ENCODE measurements around the gene C1QL2. TPM values are rescaled to one million over a fixed set of nuclear protein-coding genes. Genes with fewer than 3 reads are reported as not detected.

Gene C1QL2
- total RNA-seq, 3 donors from 2014 or later: not detected

DNA sequence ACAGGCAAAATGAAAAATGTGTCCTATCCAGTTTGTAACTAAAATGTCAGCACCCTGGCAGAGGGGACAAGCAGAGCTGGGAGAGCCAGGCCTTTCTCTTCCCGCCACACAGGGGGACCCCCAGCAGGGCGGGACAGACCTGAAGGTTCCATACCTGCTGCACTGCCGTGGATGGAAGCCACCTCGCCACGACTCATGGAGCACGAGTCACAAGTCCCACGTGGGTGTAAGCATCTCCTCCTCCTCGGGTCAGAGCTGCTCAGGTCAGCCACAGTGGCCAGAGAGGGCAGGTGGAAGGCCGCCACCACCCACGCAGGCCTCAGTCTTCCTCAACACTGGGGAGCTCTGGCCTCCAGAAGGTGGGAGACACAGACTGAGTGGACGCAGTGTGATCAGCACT, 21.0 kb downstream of the C1QL2 start:
- no peak overlapping the region for H3K4me3 Mint-ChIP-seq
- DNase-seq: no peak
- no peak for ATAC-seq
- no peaks in the 10 kb centered on the region for H3K36me3 Mint-ChIP-seq (ENCODE audit: insufficient read depth)
- H3K27me3 Mint-ChIP-seq (ENCODE audit: low read depth): peaks cover 10% of the 10 kb centered on the region
- H3K9me3 Mint-ChIP-seq: no peaks in the 10 kb centered on the region
- H3K4me1 Mint-ChIP-seq (ENCODE audit: low read depth): no peaks in the 10 kb centered on the region

DNA sequence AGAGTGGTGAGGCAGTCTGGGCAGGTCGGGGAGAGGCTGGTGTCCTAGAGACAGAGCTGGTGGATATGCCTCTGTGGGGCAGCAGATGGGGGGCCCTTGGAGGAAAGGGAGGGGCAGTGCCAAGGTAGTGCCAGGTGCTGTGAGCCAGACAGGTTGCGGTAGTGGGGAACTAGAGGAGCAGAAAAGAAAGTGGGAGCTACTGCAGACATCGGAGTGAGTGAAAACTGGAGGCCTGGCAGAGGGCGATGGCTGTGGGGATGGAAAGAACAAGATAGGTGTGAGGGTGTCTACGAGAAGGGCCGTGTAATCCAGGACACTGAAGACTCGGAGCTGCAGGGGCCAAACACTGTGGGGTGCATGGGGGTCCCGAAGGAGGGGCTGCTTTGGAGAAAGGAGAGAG, 21.7 kb downstream of the C1QL2 start:
- ATAC-seq: no peak
- H3K9me3 Mint-ChIP-seq: no peaks in the 10 kb centered on the region
- no peaks in the 10 kb centered on the region for H3K4me1 Mint-ChIP-seq (ENCODE audit: low read depth)

DNA sequence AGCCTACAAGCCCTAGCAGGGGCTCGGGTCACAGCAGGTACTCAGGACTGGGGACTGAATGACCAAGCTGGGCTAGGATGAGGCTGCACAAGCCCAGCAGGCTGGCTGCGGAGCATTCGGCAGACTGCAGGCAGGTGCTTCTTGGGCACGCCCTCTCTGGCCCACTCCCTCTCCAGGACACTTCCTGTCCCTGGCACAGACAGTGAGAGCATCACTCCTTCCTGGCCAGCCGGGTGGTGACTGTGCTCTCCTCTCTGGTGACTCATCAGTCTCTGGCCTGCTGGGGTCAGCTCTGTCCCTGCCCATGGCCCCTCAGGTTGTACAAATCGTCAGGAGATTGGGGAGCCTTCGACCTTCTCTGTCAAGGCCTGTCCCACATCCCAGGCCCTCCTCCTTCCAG, 22.5 kb downstream of the C1QL2 start:
- Mint-ChIP-seq H3K4me3 (no peak overlapping the region), H3K9me3 (no peaks in the 10 kb centered on the region), H3K4me1 (ENCODE audit: low read depth) (no peaks in the 10 kb centered on the region), H3K27me3 (ENCODE audit: low read depth) (peaks cover 12% of the 10 kb centered on the region), H3K36me3 (ENCODE audit: insufficient read depth) (no peaks in the 10 kb centered on the region)
- ATAC-seq (no peak), DNase-seq (no peak)

More for the DNA sequence above, 21.7 kb downstream of the C1QL2 start:
- no peaks in the 10 kb centered on the region for H3K36me3 Mint-ChIP-seq (ENCODE audit: insufficient read depth)
- DNase-seq: no peak
- peaks cover 10% of the 10 kb centered on the region for H3K27me3 Mint-ChIP-seq (ENCODE audit: low read depth)
- no peak overlapping the region for H3K4me3 Mint-ChIP-seq

DNA sequence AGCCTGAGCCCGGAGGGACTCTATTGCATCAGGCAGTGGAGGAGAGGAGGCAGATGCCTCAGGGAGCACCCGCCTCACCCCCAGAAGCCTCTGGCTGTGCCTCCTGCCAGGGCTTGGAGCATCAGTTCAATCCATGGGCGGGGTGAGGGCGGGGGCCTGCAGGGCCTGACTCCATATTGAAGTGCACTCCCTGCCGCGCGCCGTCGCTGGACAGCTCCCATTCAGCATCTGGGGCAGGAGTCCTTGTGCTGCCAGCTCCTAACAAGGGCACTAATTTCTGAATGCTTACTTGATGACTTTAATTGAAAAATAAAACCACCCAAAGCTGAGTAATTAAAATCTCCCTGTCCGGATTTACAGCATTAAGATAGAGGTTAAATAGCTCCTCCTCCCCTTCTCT, 23.8 kb downstream of the C1QL2 start:
- H3K4me3 Mint-ChIP-seq: no peak overlapping the region
- H3K4me1 Mint-ChIP-seq (ENCODE audit: low read depth): no peaks in the 10 kb centered on the region
- DNase-seq: no peak
- H3K27me3 Mint-ChIP-seq (ENCODE audit: low read depth): peaks cover 18% of the 10 kb centered on the region
- no peaks in the 10 kb centered on the region for H3K36me3 Mint-ChIP-seq (ENCODE audit: insufficient read depth)
- no peaks in the 10 kb centered on the region for H3K9me3 Mint-ChIP-seq
- ATAC-seq: no peak

DNA sequence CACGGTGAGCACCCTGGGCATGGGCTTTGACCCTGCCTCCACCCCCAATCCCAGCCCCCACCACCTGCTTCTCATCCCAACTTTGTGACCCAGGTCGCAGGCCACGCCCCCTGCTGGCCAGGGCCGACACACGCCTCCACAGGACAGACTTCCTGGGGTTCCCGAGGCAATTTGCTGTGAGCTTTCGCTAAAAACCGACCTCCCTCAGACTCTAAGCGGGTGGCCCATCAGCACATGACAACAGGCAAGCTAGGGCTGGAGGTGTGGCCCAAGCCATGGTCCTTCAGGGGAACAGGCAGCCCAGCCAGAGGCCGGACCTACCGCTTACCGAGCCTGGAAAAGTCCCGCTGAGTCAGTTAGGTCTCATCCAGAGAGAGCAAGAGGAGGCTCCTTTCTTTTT, 31.9 kb downstream of the C1QL2 start:
- H3K4me1 Mint-ChIP-seq (ENCODE audit: low read depth): no peaks in the 10 kb centered on the region
- ATAC-seq (peak in 1 of 2 donors; percentile 34), DNase-seq (peak; percentile 15)
- peaks cover 16% of the 10 kb centered on the region for H3K27me3 Mint-ChIP-seq (ENCODE audit: low read depth)
- H3K9me3 Mint-ChIP-seq: no peaks in the 10 kb centered on the region
- H3K36me3 Mint-ChIP-seq (ENCODE audit: insufficient read depth): no peaks in the 10 kb centered on the region
- no peak overlapping the region for H3K4me3 Mint-ChIP-seq

DNA sequence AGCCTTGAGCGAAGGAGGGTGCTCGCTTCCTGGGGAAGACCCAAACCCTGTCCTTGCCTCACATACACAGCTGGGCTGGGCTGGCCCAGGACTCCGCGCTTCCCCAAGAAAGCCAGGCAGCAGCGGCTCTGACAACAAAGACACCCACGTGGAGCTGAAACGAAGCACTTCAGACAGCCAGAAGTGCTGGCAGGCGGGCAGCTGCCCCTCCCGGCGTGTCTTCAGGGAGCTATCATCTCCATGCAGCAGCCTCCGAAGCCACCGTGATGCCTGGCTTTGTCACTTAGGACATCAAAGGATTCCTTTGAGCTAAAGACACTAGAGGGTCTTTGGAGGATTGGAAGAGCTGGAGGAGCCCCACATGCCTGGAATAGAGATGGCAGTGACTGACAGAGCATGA, 35.2 kb downstream of the C1QL2 start:
- DNase-seq (no peak), ATAC-seq (no peak)
- Mint-ChIP-seq H3K9me3 (no peaks in the 10 kb centered on the region), H3K36me3 (ENCODE audit: insufficient read depth) (no peaks in the 10 kb centered on the region), H3K4me1 (ENCODE audit: low read depth) (no peaks in the 10 kb centered on the region), H3K27me3 (ENCODE audit: low read depth) (peaks cover 9% of the 10 kb centered on the region), H3K4me3 (no peak overlapping the region)

DNA sequence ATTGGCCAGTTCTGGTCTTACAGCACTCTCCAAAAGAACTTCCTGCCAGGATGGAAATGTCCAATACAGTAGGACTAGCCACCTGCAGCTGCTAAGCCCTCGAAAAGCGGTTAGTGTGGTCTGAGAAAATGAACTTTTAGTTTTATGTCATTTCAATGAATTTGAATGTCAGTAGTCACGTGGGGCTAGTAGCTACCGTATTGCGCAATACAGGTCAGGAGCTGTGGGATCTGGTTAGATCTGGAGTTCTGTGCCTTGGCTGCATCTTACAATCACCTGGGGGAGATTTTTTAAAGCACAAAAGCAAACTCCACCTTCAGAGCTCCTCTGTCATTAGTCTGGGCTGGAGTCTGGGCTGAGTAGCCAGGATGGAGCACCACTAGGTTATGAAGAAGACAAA, 35.9 kb downstream of the C1QL2 start:
- no peaks in the 10 kb centered on the region for H3K9me3 Mint-ChIP-seq
- peaks cover 9% of the 10 kb centered on the region for H3K27me3 Mint-ChIP-seq (ENCODE audit: low read depth)
- no peak overlapping the region for H3K4me3 Mint-ChIP-seq
- no peaks in the 10 kb centered on the region for H3K4me1 Mint-ChIP-seq (ENCODE audit: low read depth)
- no peaks in the 10 kb centered on the region for H3K36me3 Mint-ChIP-seq (ENCODE audit: insufficient read depth)
- ATAC-seq (no peak), DNase-seq (no peak)

DNA sequence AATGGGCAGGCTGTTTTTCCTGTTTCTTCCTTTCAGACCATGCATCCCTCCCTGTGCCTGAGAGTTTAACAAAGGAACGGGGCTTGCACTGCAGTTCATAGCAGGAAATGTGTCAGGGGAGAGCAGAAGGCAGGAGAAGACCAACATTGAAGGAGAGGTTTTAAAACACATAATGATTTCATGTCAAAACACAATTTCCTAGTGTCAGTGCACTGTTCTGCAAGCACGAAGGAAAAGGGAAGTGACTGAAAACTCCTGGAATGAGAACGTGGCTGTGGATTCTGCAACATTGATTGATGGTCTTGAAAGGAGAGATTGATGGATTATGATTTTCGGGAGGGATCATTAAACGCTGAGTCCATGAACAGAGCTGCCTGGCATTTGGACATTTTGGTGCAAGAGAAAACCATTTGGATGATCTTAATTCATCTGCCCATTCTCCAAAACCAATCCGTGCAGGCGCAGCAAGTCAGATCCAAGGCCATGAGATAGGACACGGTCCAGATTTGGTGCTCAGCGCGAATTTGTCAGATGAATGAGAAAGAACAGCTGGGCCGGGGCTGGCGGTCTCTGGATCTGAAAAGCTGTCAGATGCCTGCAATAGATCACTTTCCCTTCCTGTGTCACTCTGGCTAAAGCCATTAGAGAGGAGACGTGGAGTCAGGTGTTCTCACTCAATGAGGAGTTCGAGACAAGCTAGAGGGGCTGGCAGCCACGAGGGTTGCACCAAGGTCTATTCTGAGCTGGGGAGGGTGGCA, 38.4 kb downstream of the C1QL2 start:
- Mint-ChIP-seq H3K27me3 (ENCODE audit: low read depth) (peaks cover 7% of the 10 kb centered on the region), H3K4me1 (ENCODE audit: low read depth) (no peaks in the 10 kb centered on the region), H3K9me3 (no peaks in the 10 kb centered on the region), H3K36me3 (ENCODE audit: insufficient read depth) (no peaks in the 10 kb centered on the region), H3K4me3 (no peak overlapping the region)
- no peak for ATAC-seq
- no peak for DNase-seq

DNA sequence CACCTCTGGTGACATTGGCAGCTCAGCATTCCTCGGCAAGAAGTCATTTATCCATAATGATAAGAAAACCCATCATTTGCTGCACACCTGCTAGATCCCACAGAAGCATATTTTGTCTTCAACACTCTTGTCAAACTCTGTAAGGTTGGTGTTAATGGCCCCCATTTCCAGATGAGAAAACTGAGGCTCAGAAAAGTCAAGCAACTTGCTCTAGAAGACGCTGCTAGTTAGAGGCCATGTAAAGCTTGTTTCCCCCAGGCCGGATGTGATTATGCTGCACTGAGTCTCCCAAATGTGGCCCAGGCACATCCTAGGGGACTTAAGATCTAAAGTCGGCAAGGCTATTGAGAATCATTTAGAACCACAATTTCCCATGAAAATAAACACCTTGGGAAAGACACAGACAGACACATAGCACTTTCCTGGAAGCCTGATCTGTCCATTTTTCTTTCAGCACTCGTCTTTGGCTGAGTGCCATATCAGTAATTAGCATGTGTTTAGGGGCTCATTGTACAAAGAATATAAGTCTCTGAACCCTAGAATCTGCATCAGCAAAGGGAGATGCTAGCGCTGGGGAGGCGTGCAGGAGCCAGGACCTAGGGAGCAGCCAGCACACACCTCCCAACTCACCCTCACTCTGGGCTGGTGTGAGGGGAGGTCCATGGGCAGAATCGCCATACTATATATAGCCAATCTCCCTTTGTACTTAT, 39.3 kb downstream of the C1QL2 start:
- Mint-ChIP-seq H3K27me3 (ENCODE audit: low read depth) (peaks cover 9% of the 10 kb centered on the region), H3K36me3 (ENCODE audit: insufficient read depth) (no peaks in the 10 kb centered on the region), H3K4me3 (no peak overlapping the region), H3K9me3 (no peaks in the 10 kb centered on the region), H3K4me1 (ENCODE audit: low read depth) (no peaks in the 10 kb centered on the region)
- ATAC-seq (no peak), DNase-seq (no peak)

DNA sequence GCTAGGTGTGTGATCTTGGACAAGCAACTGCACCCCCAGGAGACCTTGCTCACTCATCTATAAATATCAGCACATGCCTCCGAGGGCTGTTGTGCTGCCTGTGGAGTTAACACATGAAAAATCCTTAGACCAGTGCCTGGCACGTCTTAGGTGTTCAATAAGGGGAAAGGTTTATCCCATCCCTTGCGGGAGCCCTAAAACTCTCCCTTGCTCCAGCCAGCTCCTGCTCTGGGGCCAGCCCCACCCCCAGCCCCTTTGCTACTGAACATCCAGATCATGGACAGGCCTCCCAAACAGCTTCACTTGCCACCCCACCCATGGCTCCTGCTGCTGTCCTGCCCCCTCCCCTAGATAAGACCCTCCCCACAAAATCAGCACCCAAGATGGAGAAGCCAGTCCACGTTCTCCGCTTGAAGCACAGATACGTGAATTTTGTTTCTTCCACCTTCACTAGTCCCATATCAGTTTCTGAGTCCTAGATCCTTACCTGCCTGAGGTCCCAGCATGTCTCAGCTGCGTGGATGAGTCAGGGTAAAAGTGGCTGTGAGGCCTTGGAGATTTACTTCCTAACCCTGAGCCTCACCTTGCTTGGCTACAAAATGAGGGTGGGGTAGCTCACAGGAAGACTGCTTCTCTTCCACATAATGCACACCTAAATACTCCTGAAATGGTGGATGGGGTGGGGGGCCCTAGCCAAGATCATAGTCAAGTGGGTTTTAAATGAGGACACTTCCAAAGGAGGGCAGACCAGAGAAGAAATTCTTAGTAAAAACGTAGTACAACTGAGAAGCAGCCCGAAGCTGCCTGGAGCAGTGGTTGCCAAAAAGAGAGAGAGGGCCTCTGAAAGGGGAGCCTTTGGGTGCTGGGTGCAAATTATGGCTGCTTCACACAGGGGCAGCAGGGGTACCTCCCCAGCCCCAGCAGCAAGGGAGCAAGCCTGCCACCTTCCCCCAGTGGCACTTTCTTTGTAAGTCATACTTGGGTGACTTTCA, 40.4 kb downstream of the C1QL2 start:
- H3K4me3 Mint-ChIP-seq: no peak overlapping the region
- H3K36me3 Mint-ChIP-seq (ENCODE audit: insufficient read depth): no peaks in the 10 kb centered on the region
- no peak for ATAC-seq
- H3K9me3 Mint-ChIP-seq: no peaks in the 10 kb centered on the region
- peaks cover 12% of the 10 kb centered on the region for H3K27me3 Mint-ChIP-seq (ENCODE audit: low read depth)
- DNase-seq: no peak
- H3K4me1 Mint-ChIP-seq (ENCODE audit: low read depth): no peaks in the 10 kb centered on the region

DNA sequence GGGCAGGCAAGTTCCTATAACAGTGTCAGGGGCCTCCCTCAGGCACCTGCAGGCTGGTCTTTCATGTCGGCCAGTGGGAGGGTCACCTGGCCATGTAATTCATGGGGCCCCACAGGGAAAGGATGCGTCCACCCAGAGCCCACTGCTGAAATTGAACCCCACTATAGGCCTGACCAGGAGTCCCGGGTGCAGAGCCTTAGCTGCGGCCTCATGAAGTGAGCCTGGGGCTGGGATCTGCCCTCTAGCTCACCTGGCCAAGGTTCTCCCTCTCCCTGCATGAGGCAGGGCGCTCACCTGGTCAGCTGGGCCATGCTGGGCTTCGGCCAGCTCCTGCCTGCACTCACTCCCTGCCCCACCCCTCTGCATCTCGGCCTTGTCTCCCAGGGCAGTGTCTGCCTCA, 41.1 kb downstream of the C1QL2 start:
- no peaks in the 10 kb centered on the region for H3K4me1 Mint-ChIP-seq (ENCODE audit: low read depth)
- H3K4me3 Mint-ChIP-seq: no peak overlapping the region
- H3K9me3 Mint-ChIP-seq: no peaks in the 10 kb centered on the region
- ATAC-seq (no peak), DNase-seq (no peak)
- H3K27me3 Mint-ChIP-seq (ENCODE audit: low read depth): peaks cover 13% of the 10 kb centered on the region
- H3K36me3 Mint-ChIP-seq (ENCODE audit: insufficient read depth): no peaks in the 10 kb centered on the region

DNA sequence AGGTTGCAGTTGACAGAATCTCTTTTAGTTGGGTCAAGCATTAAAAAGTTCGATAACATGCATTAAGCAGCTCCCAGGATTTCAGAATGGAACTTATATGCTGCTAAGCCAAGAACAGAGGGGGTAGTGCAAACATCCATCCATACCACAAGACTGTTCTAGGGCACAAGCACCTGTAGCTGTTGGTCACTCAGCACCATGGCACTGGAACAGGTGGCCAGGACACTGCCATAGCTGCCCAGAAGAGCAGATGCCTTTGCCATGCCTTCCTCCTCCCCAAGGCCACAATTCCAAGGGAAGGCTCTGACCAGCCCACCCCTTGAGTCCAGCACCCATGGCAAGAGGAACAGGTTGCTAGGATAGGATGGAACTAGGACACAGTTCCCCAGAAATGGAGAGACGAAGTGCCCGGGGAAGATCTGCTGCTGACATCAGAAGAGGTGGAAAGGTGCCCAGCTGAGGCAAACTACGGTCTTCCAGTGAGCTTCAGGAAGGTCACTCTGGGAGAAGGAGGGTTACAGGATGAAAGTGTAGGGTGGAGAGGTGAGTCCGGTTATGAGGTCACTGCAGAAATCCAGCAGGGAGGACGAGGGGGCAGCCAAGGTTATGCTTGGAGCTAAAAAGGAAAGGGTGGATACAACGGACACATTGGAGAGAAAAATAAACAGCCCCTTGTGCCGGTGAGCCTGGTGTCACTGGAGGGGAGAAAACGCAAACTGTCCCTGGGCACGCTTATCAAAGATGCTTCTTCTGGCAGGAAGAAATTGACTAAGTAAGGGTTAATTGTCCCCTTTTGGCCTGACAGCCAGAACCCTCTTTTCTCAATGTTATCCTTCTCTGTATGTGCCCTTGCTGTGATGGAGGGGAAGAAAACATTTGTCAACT, 41.9 kb downstream of the C1QL2 start:
- DNase-seq (no peak), ATAC-seq (no peak)
- no peaks in the 10 kb centered on the region for H3K4me1 Mint-ChIP-seq (ENCODE audit: low read depth)
- no peak overlapping the region for H3K4me3 Mint-ChIP-seq
- H3K9me3 Mint-ChIP-seq: peaks cover 2% of the 10 kb centered on the region
- peaks cover under 1% of the 10 kb centered on the region for H3K36me3 Mint-ChIP-seq (ENCODE audit: insufficient read depth)
- peaks cover 13% of the 10 kb centered on the region for H3K27me3 Mint-ChIP-seq (ENCODE audit: low read depth)

DNA sequence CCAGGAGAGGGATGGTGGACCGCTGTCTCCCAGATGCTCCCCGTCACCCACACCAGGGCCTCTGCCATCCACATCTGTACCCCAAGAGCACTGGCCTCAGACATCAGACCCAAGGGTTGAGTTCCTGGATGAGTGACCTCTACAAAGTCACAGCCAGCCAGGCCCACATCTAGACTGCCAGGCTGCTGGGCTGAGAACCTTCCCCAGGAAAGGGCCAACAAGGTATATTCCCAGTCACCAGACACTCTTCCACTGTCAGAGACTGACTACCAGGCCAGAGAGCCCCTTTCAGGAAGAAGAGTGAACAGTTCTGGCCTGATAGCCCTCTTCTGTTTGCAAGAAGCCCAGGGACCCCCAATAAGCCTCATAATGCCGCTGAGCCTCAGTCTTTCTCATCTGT, 44.3 kb downstream of the C1QL2 start:
- peaks cover 10% of the 10 kb centered on the region for H3K27me3 Mint-ChIP-seq (ENCODE audit: low read depth)
- no peak for ATAC-seq
- H3K4me1 Mint-ChIP-seq (ENCODE audit: low read depth): no peaks in the 10 kb centered on the region
- no peak overlapping the region for H3K4me3 Mint-ChIP-seq
- H3K36me3 Mint-ChIP-seq (ENCODE audit: insufficient read depth): peaks cover 2% of the 10 kb centered on the region
- peaks cover 15% of the 10 kb centered on the region for H3K9me3 Mint-ChIP-seq
- DNase-seq: no peak

DNA sequence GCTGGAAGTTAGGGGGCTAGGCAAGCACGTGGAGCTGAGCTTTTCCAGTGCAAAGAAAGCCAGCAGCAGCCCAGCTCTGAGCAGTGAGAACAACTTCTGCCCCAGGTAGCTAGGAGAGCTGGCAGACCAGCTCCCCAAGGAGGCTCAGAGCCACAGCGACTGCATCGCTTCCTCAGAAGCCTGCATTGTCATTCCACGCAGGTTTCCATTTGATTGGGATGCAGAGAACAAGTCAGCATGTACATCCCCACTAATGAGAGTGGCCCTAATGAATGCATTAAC, 45.1 kb downstream of the C1QL2 start:
- DNase-seq: no peak
- peaks cover 15% of the 10 kb centered on the region for H3K9me3 Mint-ChIP-seq
- H3K4me1 Mint-ChIP-seq (ENCODE audit: low read depth): no peaks in the 10 kb centered on the region
- H3K4me3 Mint-ChIP-seq: no peak overlapping the region
- peaks cover 2% of the 10 kb centered on the region for H3K36me3 Mint-ChIP-seq (ENCODE audit: insufficient read depth)
- peaks cover 10% of the 10 kb centered on the region for H3K27me3 Mint-ChIP-seq (ENCODE audit: low read depth)
- no peak for ATAC-seq
